Muscle of leg (tissue), 16 donors: ENCODE data around the gene S100A10. TPM values are rescaled to one million over a fixed set of nuclear protein-coding genes. Genes with fewer than 3 reads are reported as not detected.

ENCODE experiments used
- DNase-seq: peaks from one replicate; pipeline ENCODE4 v3.0.0; 2013
- H3K27ac ChIP-seq: one replicate; pipeline ENCODE4 v1.5.1; 2013; ENCODE audit warnings: mild to moderate bottlenecking, low read length, control low read depth
- H3K27me3 ChIP-seq: one replicate; pipeline ENCODE4 v1.6.1; 2013; ENCODE audit warnings: low read length; ENCODE audit not compliant: control insufficient read depth, insufficient read depth
- H3K36me3 ChIP-seq: one replicate; pipeline ENCODE4 v1.6.1; 2013; ENCODE audit warnings: low read length; ENCODE audit not compliant: control insufficient read depth, insufficient read depth
- H3K4me1 ChIP-seq: one replicate; pipeline ENCODE4 v1.6.1; 2013; ENCODE audit warnings: low read length; ENCODE audit not compliant: control insufficient read depth, insufficient read depth
- H3K4me3 ChIP-seq: one replicate; pipeline ENCODE4 v1.5.1; 2013; ENCODE audit warnings: low read length, control low read depth
- H3K9me3 ChIP-seq: replicated peaks from 2 replicates; pipeline ENCODE4 v1.6.1; 2013; ENCODE audit warnings: low read depth, low read length; ENCODE audit not compliant: control insufficient read depth
- WGBS: methylation state at CpG from one replicate; pipeline ENCODE4 v1.1.5; 2013; ENCODE audit warnings: missing lambda C conversion rate; ENCODE audit not compliant: insufficient coverage; 5-methylcytosine and 5-hydroxymethylcytosine counted together
- long read RNA-seq, 11 donors: transcript quantifications; one replicate each; lab custom pipeline, GENCODE V29; 2026
- polyA plus RNA-seq, 8 donors: library from polyadenylated mRNA; unstranded; fragments of 120-200 nt; gene quantifications; one replicate each; pipeline versions ENCODE4 v1.2.1 to v1.2.3, GENCODE V29; 2013; ENCODE audit warnings: inconsistent platforms in 1 of 8, low replicate concordance in 1 of 8; ENCODE audit not compliant: insufficient read length in 8 of 8, insufficient read depth in 1 of 8
- total RNA-seq: library from RNA; stranded (reverse); fragments of 120-200 nt; gene quantifications from one replicate; pipeline ENCODE4 v1.2.4, GENCODE V29; 2013

S100A10 gene
- total RNA-seq, result 98.6 TPM
- polyA plus RNA-seq, result 100 to 1,000 TPM; 178 to 407 (median 227) TPM
- long read RNA-seq, donor 1, transcript S100A10-202 (3 exons, 1,202 nt), result major isoform, 64 of 104 reads
- long read RNA-seq, donor 1, partial matches to known transcripts, result 40 of 104 reads
- long read RNA-seq, donor 1, other reads (novel, unspliced or antisense), result 0 of 104 reads
- long read RNA-seq, donor 2, transcript S100A10-202 (3 exons, 1,202 nt), result major isoform, 45 of 65 reads
- long read RNA-seq, donor 2, partial matches to known transcripts, result 20 of 65 reads
- long read RNA-seq, donor 2, other reads (novel, unspliced or antisense), result 0 of 65 reads
- long read RNA-seq, donor 3, transcript S100A10-202 (3 exons, 1,202 nt), result major isoform, 76 of 119 reads
- long read RNA-seq, donor 3, partial matches to known transcripts, result 43 of 119 reads
- long read RNA-seq, donor 3, other reads (novel, unspliced or antisense), result 0 of 119 reads
- long read RNA-seq, donor 4, transcript S100A10-202 (3 exons, 1,202 nt), result major isoform, 125 of 168 reads
- long read RNA-seq, donor 4, partial matches to known transcripts, result 42 of 168 reads
- long read RNA-seq, donor 4, other reads (novel, unspliced or antisense), result 0 of 168 reads
- long read RNA-seq, donor 5, transcript S100A10-202 (3 exons, 1,202 nt), result major isoform, 422 of 633 reads
- long read RNA-seq, donor 5, partial matches to known transcripts, result 200 of 633 reads
- long read RNA-seq, donor 5, other reads (novel, unspliced or antisense), result 11 of 633 reads
- long read RNA-seq, donor 6, transcript S100A10-202 (3 exons, 1,202 nt), result major isoform, 150 of 215 reads
- long read RNA-seq, donor 6, partial matches to known transcripts, result 64 of 215 reads
- long read RNA-seq, donor 6, other reads (novel, unspliced or antisense), result 0 of 215 reads
- long read RNA-seq, donor 7, transcript S100A10-202 (3 exons, 1,202 nt), result major isoform, 321 of 501 reads
- long read RNA-seq, donor 7, partial matches to known transcripts, result 169 of 501 reads
- long read RNA-seq, donor 7, other reads (novel, unspliced or antisense), result 11 of 501 reads
- long read RNA-seq, donor 8, transcript S100A10-202 (3 exons, 1,202 nt), result major isoform, 177 of 317 reads
- long read RNA-seq, donor 8, partial matches to known transcripts, result 140 of 317 reads
- long read RNA-seq, donor 8, other reads (novel, unspliced or antisense), result 0 of 317 reads
- long read RNA-seq, donor 9, transcript S100A10-202 (3 exons, 1,202 nt), result major isoform, 114 of 184 reads
- long read RNA-seq, donor 9, partial matches to known transcripts, result 65 of 184 reads
- long read RNA-seq, donor 9, other reads (novel, unspliced or antisense), result 5 of 184 reads
- long read RNA-seq, donor 10, transcript S100A10-202 (3 exons, 1,202 nt), result major isoform, 211 of 312 reads
- long read RNA-seq, donor 10, partial matches to known transcripts, result 93 of 312 reads
- long read RNA-seq, donor 10, other reads (novel, unspliced or antisense), result 7 of 312 reads
- long read RNA-seq, donor 11, transcript S100A10-202 (3 exons, 1,202 nt), result major isoform, 211 of 332 reads
- long read RNA-seq, donor 11, partial matches to known transcripts, result 121 of 332 reads
- long read RNA-seq, donor 11, other reads (novel, unspliced or antisense), result 0 of 332 reads

- peak; percentile 91 for DNase-seq
- H3K4me1 ChIP-seq, result peaks cover 43% of the 10 kb centered on the region
These were observed at the start of gene S100A10 for GRCh38 chr1:151993734-151994496. Gene S100A10, minus strand, starts transcription at chr1:151993859. Its CDS starts 7,629 bp downstream, at chr1:151986230.

GRCh38 chr1:152042030-152042429, 48.4 kb upstream of the S100A10 start:
- H3K27ac ChIP-seq, result no peak overlapping the region
- WGBS, result 50% methylated on average over 1 of the region's 1 CpG

More at GRCh38 chr1:151993734-151994496, at the start of gene S100A10:
- Histone ChIP-seq H3K36me3 (no peaks in the 10 kb centered on the region), H3K9me3 (no peaks in the 10 kb centered on the region), H3K4me3 (peak within 1 kb of the TSS; percentile 87), H3K27ac (peak within 1 kb of the TSS; percentile 94), H3K27me3 (peaks cover 5% of the 10 kb centered on the region)
- WGBS, result under 1% methylated on average over 48 of the region's 69 CpGs

GRCh38 chr1:152039886-152040285, 46.2 kb upstream of the S100A10 start:
- 73% methylated on average over 1 of the region's 1 CpG for whole genome bisulfite sequencing
- H3K4me1 ChIP-seq, result peaks cover 10% of the 10 kb centered on the region
- DNase-seq, result no peak
- H3K4me3 ChIP-seq, result no peak overlapping the region
- H3K36me3 ChIP-seq, result no peaks in the 10 kb centered on the region
- H3K27ac ChIP-seq, result no peak overlapping the region
- peaks cover 15% of the 10 kb centered on the region for H3K27me3 ChIP-seq
- H3K9me3 ChIP-seq, result no peaks in the 10 kb centered on the region

More at GRCh38 chr1:152042030-152042429, 48.4 kb upstream of the S100A10 start:
- Histone ChIP-seq H3K27me3 (peaks cover 17% of the 10 kb centered on the region), H3K9me3 (peaks cover 3% of the 10 kb centered on the region), H3K36me3 (no peaks in the 10 kb centered on the region), H3K4me1 (peaks cover 2% of the 10 kb centered on the region), H3K4me3 (no peak overlapping the region)
- DNase-seq, result no peak

DNA sequence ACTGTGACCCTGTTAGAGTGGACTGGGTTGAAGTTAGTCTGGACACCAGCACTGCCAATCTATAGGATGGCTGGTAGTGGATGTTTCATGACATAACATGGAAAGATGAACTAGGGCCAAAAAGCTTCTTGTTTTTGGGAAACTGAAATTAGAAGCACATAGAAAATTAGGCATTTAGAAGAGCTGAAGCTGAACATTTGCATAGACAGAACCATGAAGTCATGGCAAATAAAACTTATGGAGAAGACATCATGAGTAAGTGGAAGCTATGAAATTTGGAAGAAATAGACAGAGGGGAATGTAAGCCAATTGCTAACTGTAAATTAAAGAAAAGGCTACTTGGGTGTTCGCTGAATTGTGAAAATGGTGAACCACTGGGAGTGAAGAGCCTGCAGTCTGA, 45.8 kb upstream of the S100A10 start:
- Histone ChIP-seq H3K9me3 (no peaks in the 10 kb centered on the region), H3K27ac (no peak overlapping the region), H3K4me3 (no peak overlapping the region), H3K4me1 (peaks cover 14% of the 10 kb centered on the region), H3K27me3 (peaks cover 13% of the 10 kb centered on the region), H3K36me3 (no peaks in the 10 kb centered on the region)
- no CpG with 5 or more reads among the region's 1 CpG for WGBS
- DNase-seq, result no peak

DNA sequence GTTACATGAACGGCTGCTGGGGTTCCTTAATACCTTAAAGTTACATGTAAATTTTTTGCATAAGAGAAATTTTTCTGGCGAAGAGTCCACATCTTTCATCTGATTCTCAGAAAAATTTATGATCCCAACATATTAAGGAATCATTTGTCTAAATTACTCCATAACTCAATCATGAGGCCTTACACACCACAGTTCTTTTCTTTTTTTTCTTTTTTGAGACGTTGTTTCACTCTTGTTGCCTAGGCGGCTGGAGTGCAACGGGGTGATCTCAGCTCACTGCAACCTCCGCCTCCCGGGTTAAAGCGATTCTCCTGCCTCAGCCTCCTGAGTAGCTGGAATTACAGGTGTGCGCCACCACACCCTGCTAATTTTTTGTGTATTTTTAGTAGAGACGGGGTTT, 45.2 kb upstream of the S100A10 start:
- H3K36me3 ChIP-seq, result peaks cover under 1% of the 10 kb centered on the region
- no peak overlapping the region for H3K4me3 ChIP-seq
- DNase-seq, result no peak
- H3K27ac ChIP-seq, result no peak overlapping the region
- WGBS, result 82% methylated on average over 4 of the region's 10 CpGs
- peaks cover 17% of the 10 kb centered on the region for H3K4me1 ChIP-seq
- H3K9me3 ChIP-seq, result no peaks in the 10 kb centered on the region
- peaks cover 13% of the 10 kb centered on the region for H3K27me3 ChIP-seq

GRCh38 chr1:152036267-152037216, 42.9 kb upstream of the S100A10 start, which contains the start of gene S100A11:
Gene S100A11, minus strand, starts transcription at chr1:152037004. Its CDS starts 89 bp downstream, at chr1:152036915.
- Histone ChIP-seq H3K4me3 (peak within 1 kb of the TSS; percentile 67), H3K9me3 (no peaks in the 10 kb centered on the region), H3K4me1 (peaks cover 17% of the 10 kb centered on the region), H3K36me3 (peaks cover 23% of the 10 kb centered on the region), H3K27ac (peak within 1 kb of the TSS; percentile 93), H3K27me3 (peaks cover 4% of the 10 kb centered on the region)
- WGBS, result 0% methylated on average over 38 of the region's 53 CpGs
- DNase-seq, result peak; percentile 94

DNA sequence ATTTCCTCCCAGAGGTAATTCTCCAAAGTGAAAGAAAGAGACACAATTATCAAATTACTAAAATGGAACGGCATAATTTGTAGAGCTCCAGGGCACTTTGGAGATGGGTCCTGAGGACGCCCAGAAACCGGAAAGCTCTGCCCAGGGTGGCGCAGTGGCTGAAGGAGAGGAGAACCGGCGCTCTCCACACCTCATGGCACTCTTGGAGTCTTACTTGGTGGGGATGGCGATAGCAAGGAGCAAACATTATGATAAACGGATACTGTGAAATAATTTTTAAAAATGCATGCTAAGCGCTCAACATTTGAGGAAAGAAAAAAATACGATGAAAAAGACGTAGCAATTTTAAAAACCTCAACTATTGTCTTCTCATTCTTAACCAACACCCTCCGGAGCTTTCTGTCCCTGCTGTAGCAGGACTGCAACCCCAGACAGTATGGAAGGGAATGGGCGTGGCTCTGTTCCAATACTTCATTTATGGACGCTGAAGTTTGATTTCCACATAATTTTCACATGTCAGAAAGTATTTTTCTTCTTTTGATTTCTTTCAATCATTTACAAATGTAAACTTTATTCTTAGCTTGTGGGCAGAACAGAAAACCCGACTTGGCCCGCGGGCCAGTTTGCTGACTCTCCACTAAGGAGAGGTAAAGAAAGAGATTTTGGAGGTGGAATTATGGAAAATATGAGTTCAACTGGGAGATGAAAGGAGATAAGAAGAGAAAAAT, 42.0 kb upstream of the S100A10 start:
- Histone ChIP-seq H3K9me3 (no peaks in the 10 kb centered on the region), H3K4me1 (peaks cover 17% of the 10 kb centered on the region), H3K4me3 (peak overlapping the region; percentile 67), H3K36me3 (peaks cover 28% of the 10 kb centered on the region), H3K27ac (peak overlapping the region; percentile 93), H3K27me3 (peaks cover 4% of the 10 kb centered on the region)
- DNase-seq, result peak; percentile 74
- 11% methylated on average over 5 of the region's 17 CpGs for WGBS
